Mesothelial cell of epicardium (in vitro differentiated cells): ENCODE data around the gene GNL3. TPM values are rescaled to one million over a fixed set of nuclear protein-coding genes. Genes with fewer than 3 reads are reported as not detected.
A peak's percentile ranks its signal among the peaks of the same experiment; 100 is the strongest.

Experiments used
- DNase-seq, 2 experiments: peaks; one replicate each; pipeline ENCODE4 v3.0.0; 2021; ENCODE audit warnings: low spot score in 2 of 2; ENCODE audit not compliant: unreplicated experiment in 2 of 2
- H3K27ac Mint-ChIP-seq: 2 replicates; pipeline ENCODE4 v1.8.0; 2021; ENCODE audit warnings: mixed read lengths
- H3K27me3 Mint-ChIP-seq: 2 replicates; pipeline ENCODE4 v1.8.0; 2021; ENCODE audit warnings: low read depth, mixed read lengths
- H3K36me3 Mint-ChIP-seq: 2 replicates; pipeline ENCODE4 v1.8.0; 2021; ENCODE audit warnings: mixed read lengths
- H3K4me1 Mint-ChIP-seq: 2 replicates; pipeline ENCODE4 v1.8.0; 2021; ENCODE audit warnings: mixed read lengths
- H3K4me3 Mint-ChIP-seq: 2 replicates; pipeline ENCODE4 v1.8.0; 2021; ENCODE audit warnings: mild to moderate bottlenecking, moderate library complexity, mixed read lengths
- H3K9me3 Mint-ChIP-seq: 2 replicates; pipeline ENCODE4 v1.8.0; 2021; ENCODE audit warnings: mixed read lengths
- total RNA-seq: library from RNA; stranded (reverse); gene quantifications from 3 replicates; pipeline ENCODE4 v1.2.1, GENCODE V29; 2021
- TF ChIP-seq, protein P1 (sequence below): fragments of 200-600 bp; sonication (generic); IDR thresholded peaks from one replicate; pipeline ENCODE4 v1.5.0; 2021; ENCODE audit warnings: antibody characterized with exemption; ENCODE audit not compliant: unreplicated experiment

GNL3 gene
- total RNA-seq, 1 donor from 2014 or later: 116 TPM

- DNase-seq: no peak
- H3K36me3 Mint-ChIP-seq: peaks cover 49% of the 10 kb centered on the region
- H3K27me3 Mint-ChIP-seq: no peaks in the 10 kb centered on the region
- H3K9me3 Mint-ChIP-seq: no peaks in the 10 kb centered on the region
- peaks cover 19% of the 10 kb centered on the region for H3K4me1 Mint-ChIP-seq
- TF ChIP-seq, protein P1, sequence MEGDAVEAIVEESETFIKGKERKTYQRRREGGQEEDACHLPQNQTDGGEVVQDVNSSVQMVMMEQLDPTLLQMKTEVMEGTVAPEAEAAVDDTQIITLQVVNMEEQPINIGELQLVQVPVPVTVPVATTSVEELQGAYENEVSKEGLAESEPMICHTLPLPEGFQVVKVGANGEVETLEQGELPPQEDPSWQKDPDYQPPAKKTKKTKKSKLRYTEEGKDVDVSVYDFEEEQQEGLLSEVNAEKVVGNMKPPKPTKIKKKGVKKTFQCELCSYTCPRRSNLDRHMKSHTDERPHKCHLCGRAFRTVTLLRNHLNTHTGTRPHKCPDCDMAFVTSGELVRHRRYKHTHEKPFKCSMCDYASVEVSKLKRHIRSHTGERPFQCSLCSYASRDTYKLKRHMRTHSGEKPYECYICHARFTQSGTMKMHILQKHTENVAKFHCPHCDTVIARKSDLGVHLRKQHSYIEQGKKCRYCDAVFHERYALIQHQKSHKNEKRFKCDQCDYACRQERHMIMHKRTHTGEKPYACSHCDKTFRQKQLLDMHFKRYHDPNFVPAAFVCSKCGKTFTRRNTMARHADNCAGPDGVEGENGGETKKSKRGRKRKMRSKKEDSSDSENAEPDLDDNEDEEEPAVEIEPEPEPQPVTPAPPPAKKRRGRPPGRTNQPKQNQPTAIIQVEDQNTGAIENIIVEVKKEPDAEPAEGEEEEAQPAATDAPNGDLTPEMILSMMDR: no peak
- H3K27ac Mint-ChIP-seq: no peak overlapping the region
- H3K4me3 Mint-ChIP-seq: no peak overlapping the region
Measured at GRCh38 chr3:52690560-52690959, 4.7 kb downstream of the GNL3 start.

- Mint-ChIP-seq H3K27ac (peak overlapping the region; percentile 4), H3K36me3 (peaks cover 58% of the 10 kb centered on the region), H3K4me1 (peaks cover 7% of the 10 kb centered on the region), H3K27me3 (no peaks in the 10 kb centered on the region), H3K9me3 (no peaks in the 10 kb centered on the region), H3K4me3 (no peak overlapping the region)
- DNase-seq: no peak
- TF ChIP-seq, protein P1: no peak
Measured at GRCh38 chr3:52693071-52693470, 7.2 kb downstream of the GNL3 start.

GRCh38 chr3:52694528-52695189, 8.8 kb downstream of the GNL3 start:
- no peak for DNase-seq
- peak overlapping the region; percentile 43 for H3K27ac Mint-ChIP-seq
- H3K36me3 Mint-ChIP-seq: peaks cover 44% of the 10 kb centered on the region
- H3K4me1 Mint-ChIP-seq: no peaks in the 10 kb centered on the region
- H3K9me3 Mint-ChIP-seq: no peaks in the 10 kb centered on the region
- TF ChIP-seq, protein P1: no peak
- H3K4me3 Mint-ChIP-seq: no peak overlapping the region
- H3K27me3 Mint-ChIP-seq: no peaks in the 10 kb centered on the region

- Mint-ChIP-seq H3K4me3 (no peak overlapping the region), H3K9me3 (no peaks in the 10 kb centered on the region), H3K27ac (peak overlapping the region; percentile 13), H3K4me1 (no peaks in the 10 kb centered on the region), H3K27me3 (no peaks in the 10 kb centered on the region), H3K36me3 (peaks cover 40% of the 10 kb centered on the region)
- TF ChIP-seq, protein P1: no peak
- no peak for DNase-seq
Measured at GRCh38 chr3:52695798-52696671, 10.2 kb downstream of the GNL3 start.

DNA sequence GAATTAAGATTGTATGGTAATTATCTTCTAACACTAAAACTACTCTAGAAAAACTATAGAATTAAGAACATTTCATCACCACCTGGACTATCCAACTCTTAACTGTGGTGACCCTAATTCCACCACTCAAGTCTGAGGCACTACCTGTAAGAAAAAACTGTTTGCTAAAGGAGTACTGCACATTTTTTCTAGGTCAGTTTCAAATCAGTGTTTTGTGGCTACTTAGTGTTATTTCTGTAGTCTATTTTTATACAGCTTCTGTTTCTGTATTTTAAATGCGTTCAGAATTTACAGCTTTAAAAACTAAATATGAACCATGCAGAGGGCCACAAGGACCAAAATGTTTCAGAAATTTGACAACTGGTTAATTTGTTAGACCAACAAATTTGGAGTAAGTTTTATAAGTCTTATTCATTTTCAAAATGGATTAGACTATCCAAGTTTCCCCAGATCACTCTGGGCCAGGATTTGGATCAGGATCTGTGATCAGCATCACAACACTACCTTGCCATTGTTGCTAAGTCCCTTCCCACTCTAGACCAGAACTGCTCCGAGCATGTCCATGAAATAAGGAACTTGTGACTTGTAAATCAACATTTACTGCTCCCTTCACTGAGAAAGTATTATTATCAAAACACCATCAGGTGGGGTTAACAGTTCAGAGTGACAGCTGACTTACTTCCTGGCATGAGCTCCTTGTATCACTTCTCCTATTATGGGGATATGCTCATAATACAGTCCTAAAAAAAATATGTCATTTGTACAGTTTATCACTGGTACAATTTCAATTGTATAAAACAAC, 11.2 kb downstream of the GNL3 start:
- peak overlapping the region; percentile 25 for H3K27ac Mint-ChIP-seq
- no peak for DNase-seq
- H3K4me3 Mint-ChIP-seq: no peak overlapping the region
- no peaks in the 10 kb centered on the region for H3K4me1 Mint-ChIP-seq
- no peaks in the 10 kb centered on the region for H3K9me3 Mint-ChIP-seq
- TF ChIP-seq, protein P1: no peak
- H3K36me3 Mint-ChIP-seq: peaks cover 36% of the 10 kb centered on the region
- no peaks in the 10 kb centered on the region for H3K27me3 Mint-ChIP-seq
